B cell (primary cell): ENCODE data around the gene NHLRC1. TPM values are rescaled to one million over a fixed set of nuclear protein-coding genes. Genes with fewer than 3 reads are reported as not detected.

Experiments
- ATAC-seq: fragments of 200-7000 bp; cut with Tn5 transposase; one replicate; pipeline ENCODE4 v1.10.0; 2021; ENCODE audit warnings: low read depth, mild to moderate bottlenecking, moderate number of reproducible peaks, moderate library complexity
- CTCF ChIA-PET: fragments of 350-600 bp; sonication (Branson Sonifier 250); formaldehyde crosslinking; loops from one replicate; lab custom pipeline; 2021; ENCODE audit warnings: antibody characterized with exemption, inconsistent platforms; lab: Charles Lee
- POLR2A ChIA-PET: fragments of 350-600 bp; sonication (Branson Sonifier 250); formaldehyde crosslinking; loops from one replicate; lab custom pipeline; 2021; ENCODE audit warnings: antibody characterized with exemption; lab: Charles Lee
- DNase-seq: peaks from one replicate; pipeline ENCODE4 v3.0.0; 2013
- H2AFZ ChIP-seq: 2 replicates; pipeline ENCODE4 v1.6.1; 2012; ENCODE audit warnings: mild to moderate bottlenecking, low read depth, low read length; ENCODE audit not compliant: insufficient read depth, poor library complexity, severe bottlenecking
- H3K27ac ChIP-seq, 2 donors: 1 replicate in 1 of 2; 2 replicates in 1 of 2; pipeline ENCODE4 v1.5.1; 2012 to 2013; ENCODE audit warnings: low read length in 2 of 2, mild to moderate bottlenecking in 2 of 2, moderate library complexity in 1 of 2
- H3K27me3 ChIP-seq, 4 experiments: fragments of 200-600 bp in 1 of 4; sonication (generic) in 1 of 4; replicated peaks in 1 of 4; 1 replicate in 2 of 4; 2 replicates in 2 of 4; pipeline versions ENCODE4 v1.6.1 to v1.7.0; 2013 to 2016; ENCODE audit warnings: low read length in 3 of 4, mild to moderate bottlenecking in 2 of 4, mixed read lengths in 1 of 4, moderate library complexity in 1 of 4; ENCODE audit not compliant: insufficient read depth in 4 of 4, control insufficient read depth in 3 of 4; ENCODE audit errors: control extremely low read depth in 1 of 4
- H3K36me3 ChIP-seq, 2 experiments: replicated peaks in 1 of 2; 1 replicate in 1 of 2; 2 replicates in 1 of 2; pipeline versions ENCODE4 v1.6.1 to v1.7.1; 2013; ENCODE audit warnings: low read length in 1 of 2; ENCODE audit not compliant: insufficient read depth in 2 of 2, control insufficient read depth in 1 of 2; ENCODE audit errors: control extremely low read depth in 1 of 2, extremely low read depth in 1 of 2
- H3K4me1 ChIP-seq, 2 donors: fragments of 200-600 bp in 1 of 2; sonication (generic) in 1 of 2; 1 replicate in 1 of 2; 2 replicates in 1 of 2; pipeline versions ENCODE4 v1.5.1 to v1.6.1; 2013 to 2017; ENCODE audit warnings: low read length in 2 of 2; ENCODE audit not compliant: control insufficient read depth in 2 of 2, insufficient read depth in 2 of 2
- H3K4me2 ChIP-seq: replicated peaks from 2 replicates; pipeline ENCODE3; 2012; ENCODE audit warnings: mild to moderate bottlenecking, low read depth, low read length; ENCODE audit not compliant: poor library complexity, severe bottlenecking
- H3K4me3 ChIP-seq, 5 experiments: fragments of 200-600 bp in 1 of 5; sonication (generic) in 1 of 5; 1 replicate in 3 of 5; 2 replicates in 2 of 5; pipeline versions ENCODE4 v1.5.1 to v1.7.0; 2011 to 2016; ENCODE audit warnings: low read length in 4 of 5, mild to moderate bottlenecking in 4 of 5, low read depth in 2 of 5, control low read depth in 1 of 5, moderate library complexity in 1 of 5; ENCODE audit not compliant: insufficient read depth in 1 of 5; ENCODE audit errors: control extremely low read depth in 1 of 5, extremely low read depth in 1 of 5
- H3K79me2 ChIP-seq: fragments of 200-600 bp; sonication (generic); one replicate; pipeline ENCODE4 v1.6.0; 2016; ENCODE audit warnings: low read length; ENCODE audit not compliant: control insufficient read depth, insufficient read depth
- H3K9ac ChIP-seq: fragments of 200-600 bp; sonication (generic); 2 replicates; pipeline ENCODE4 v1.6.1; 2017; ENCODE audit warnings: mild to moderate bottlenecking, low read length, moderate library complexity
- H3K9me3 ChIP-seq, 3 donors: one replicate each; pipeline versions ENCODE4 v1.6.1 to v1.7.1; 2013; ENCODE audit warnings: low read length in 2 of 3; ENCODE audit not compliant: control insufficient read depth in 2 of 3, insufficient read depth in 1 of 3; ENCODE audit errors: control extremely low read depth in 1 of 3
- H4K20me1 ChIP-seq: 2 replicates; pipeline ENCODE4 v1.6.0; 2012; ENCODE audit warnings: mild to moderate bottlenecking, low read length; ENCODE audit not compliant: insufficient read depth, control insufficient read depth, poor library complexity, severe bottlenecking
- H3K27ac Mint-ChIP-seq: one replicate; pipeline ENCODE4 v1.8.0; 2021; ENCODE audit warnings: mixed read lengths
- H3K27me3 Mint-ChIP-seq: one replicate; pipeline ENCODE4 v1.8.0; 2021; ENCODE audit warnings: mixed read lengths
- H3K4me1 Mint-ChIP-seq: one replicate; pipeline ENCODE4 v1.8.0; 2021; ENCODE audit warnings: mixed read lengths
- H3K4me3 Mint-ChIP-seq: one replicate; pipeline ENCODE4 v1.8.0; 2021; ENCODE audit warnings: mixed read lengths
- H3K9me3 Mint-ChIP-seq: one replicate; pipeline ENCODE4 v1.8.0; 2022; ENCODE audit warnings: mixed read lengths; ENCODE audit not compliant: insufficient read depth
- EZH2 ChIP-seq: IDR thresholded peaks from 2 replicates; pipeline ENCODE4 v1.6.1; 2012; ENCODE audit warnings: borderline replicate concordance, low read depth, mild to moderate bottlenecking, moderate library complexity, low read length; ENCODE audit not compliant: insufficient read depth, poor library complexity, severe bottlenecking
- WGBS: methylation state at CpG from one replicate; pipeline ENCODE4 v1.1.5; 2013; ENCODE audit warnings: missing lambda C conversion rate; ENCODE audit not compliant: insufficient coverage; 5-methylcytosine and 5-hydroxymethylcytosine counted together
- intact Hi-C: fragments of 100-400 bp; cut with micrococcal nuclease; formaldehyde crosslinking; loops from one replicate; pipeline ENCODE4 v1.10.0; 2022
- polyA plus RNA-seq: library from polyadenylated mRNA; depleted of rRNA; stranded (reverse); fragments of >200 nt; gene quantifications from 2 replicates; pipeline ENCODE4 v1.2.3, GENCODE V29; 2012
- total RNA-seq, 2 donors: library from RNA; stranded (reverse); fragments of 120-200 nt in 1 of 2; gene quantifications; 1 replicate in 1 of 2; 2 replicates in 1 of 2; pipeline versions ENCODE4 v1.2.3 to v1.2.4, GENCODE V29; 2013 to 2022
- TF ChIP-seq, protein P1 (sequence below): fragments of 200-600 bp; IDR thresholded peaks from one replicate; pipeline ENCODE4 v1.8.0; 2022; ENCODE audit warnings: antibody characterized with exemption, mild to moderate bottlenecking

Gene NHLRC1
- total and polyA plus RNA-seq, 2 donors (not counting 1 experiment from before 2014, with no cell fraction given): 0.31 to 1.0 TPM

DNA sequence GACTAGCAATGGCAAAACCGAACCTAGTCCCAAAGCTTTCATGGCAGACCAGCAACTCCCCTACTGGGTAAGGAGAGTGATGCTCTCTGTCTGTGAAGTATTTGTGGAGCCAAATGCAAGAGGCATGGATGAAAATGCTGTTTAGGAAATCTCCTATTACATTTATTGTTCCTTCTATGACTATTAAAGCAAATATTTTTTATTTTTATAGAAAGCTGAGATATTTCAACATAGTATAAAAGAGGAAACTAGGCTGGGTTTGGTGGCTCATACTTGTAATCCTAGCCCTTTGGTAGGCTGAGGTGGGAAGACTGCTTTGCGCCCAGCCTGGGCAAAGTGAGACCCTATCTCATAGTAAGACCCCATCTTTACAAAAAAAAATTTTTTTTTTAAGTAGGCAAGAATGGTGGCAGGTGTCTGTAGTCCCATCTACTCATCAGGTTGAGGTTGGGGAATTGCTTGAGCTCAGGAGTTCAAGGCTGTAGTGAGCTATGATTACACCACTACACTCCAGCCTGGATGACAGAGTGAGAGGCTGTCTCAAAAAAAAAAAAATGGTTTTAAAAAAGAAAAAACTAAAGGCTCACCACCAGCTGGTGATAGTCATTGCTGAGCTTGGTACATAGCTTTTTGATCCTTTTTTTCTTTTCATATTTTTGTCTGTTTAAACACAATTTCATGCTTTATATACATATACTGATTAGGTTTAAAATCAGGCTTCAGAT is 44.0 kb upstream of the NHLRC1 start:
- no peaks in the 10 kb centered on the region for H3K9me3 Mint-ChIP-seq
- peaks cover 0 to 5% (median 2%) of the 10 kb centered on the region in 3 donors for H3K9me3 ChIP-seq
- no peaks in the 10 kb centered on the region for H3K27me3 ChIP-seq
- TF ChIP-seq, protein P1, sequence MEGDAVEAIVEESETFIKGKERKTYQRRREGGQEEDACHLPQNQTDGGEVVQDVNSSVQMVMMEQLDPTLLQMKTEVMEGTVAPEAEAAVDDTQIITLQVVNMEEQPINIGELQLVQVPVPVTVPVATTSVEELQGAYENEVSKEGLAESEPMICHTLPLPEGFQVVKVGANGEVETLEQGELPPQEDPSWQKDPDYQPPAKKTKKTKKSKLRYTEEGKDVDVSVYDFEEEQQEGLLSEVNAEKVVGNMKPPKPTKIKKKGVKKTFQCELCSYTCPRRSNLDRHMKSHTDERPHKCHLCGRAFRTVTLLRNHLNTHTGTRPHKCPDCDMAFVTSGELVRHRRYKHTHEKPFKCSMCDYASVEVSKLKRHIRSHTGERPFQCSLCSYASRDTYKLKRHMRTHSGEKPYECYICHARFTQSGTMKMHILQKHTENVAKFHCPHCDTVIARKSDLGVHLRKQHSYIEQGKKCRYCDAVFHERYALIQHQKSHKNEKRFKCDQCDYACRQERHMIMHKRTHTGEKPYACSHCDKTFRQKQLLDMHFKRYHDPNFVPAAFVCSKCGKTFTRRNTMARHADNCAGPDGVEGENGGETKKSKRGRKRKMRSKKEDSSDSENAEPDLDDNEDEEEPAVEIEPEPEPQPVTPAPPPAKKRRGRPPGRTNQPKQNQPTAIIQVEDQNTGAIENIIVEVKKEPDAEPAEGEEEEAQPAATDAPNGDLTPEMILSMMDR: no peak
- TF ChIP-seq EZH2: no peak
- H3K4me3 ChIP-seq: no peak overlapping the region
- DNase-seq (no peak), ATAC-seq (no peak)
- peaks cover 6% of the 10 kb centered on the region for H3K79me2 ChIP-seq
- intact Hi-C loops: no loop called here
- H3K4me3 Mint-ChIP-seq: no peak overlapping the region
- no peaks in the 10 kb centered on the region for H3K4me1 ChIP-seq
- H4K20me1 ChIP-seq: no peaks in the 10 kb centered on the region
- no peak overlapping the region for H3K27ac ChIP-seq
- H3K4me1 Mint-ChIP-seq: no peaks in the 10 kb centered on the region
- POLR2A ChIA-PET: no interaction called here
- H3K27me3 Mint-ChIP-seq: no peaks in the 10 kb centered on the region
- no peak overlapping the region for H3K4me2 ChIP-seq
- no peak overlapping the region for H3K9ac ChIP-seq
- H2AFZ ChIP-seq: no peak overlapping the region
- no CpG with 5 or more reads among the region's 2 CpGs for WGBS
- CTCF ChIA-PET: interaction anchor here (0.7 kb wide), 1 partner anchor 1542 kb away, joined by 3 read pairs; no protein-coding TSS in a partner anchor
- peaks cover 24 to 54% of the 10 kb centered on the region in 2 experiments for H3K36me3 ChIP-seq
- H3K27ac Mint-ChIP-seq: no peak overlapping the region

DNA sequence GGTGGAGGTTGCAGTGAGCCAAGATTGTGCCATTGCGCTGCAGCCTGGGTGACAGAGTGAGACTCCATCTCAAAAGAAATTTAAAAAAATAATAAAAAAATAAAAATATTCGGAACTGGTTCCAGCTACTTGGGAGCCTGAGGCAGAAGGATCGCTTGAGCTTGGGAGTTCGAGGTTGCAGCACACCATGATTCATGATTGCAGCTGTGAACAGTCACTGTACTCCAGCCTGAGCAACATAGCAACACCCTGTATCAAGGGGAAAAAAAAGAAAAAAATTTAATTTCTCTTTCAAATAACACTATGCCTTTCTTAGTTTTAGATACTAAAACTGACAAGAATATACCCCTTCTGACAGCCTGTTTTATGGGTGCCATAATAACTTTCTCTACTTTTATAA is 43.3 kb upstream of the NHLRC1 start:
- no peak for TF ChIP-seq EZH2
- TF ChIP-seq, protein P1: no peak
- H3K9me3 Mint-ChIP-seq: no peaks in the 10 kb centered on the region
- POLR2A ChIA-PET: no interaction called here
- Histone ChIP-seq H3K4me3 (no peak overlapping the region), H2AFZ (no peak overlapping the region), H3K9me3 (peaks cover 0 to 5% (median 2%) of the 10 kb centered on the region in 3 donors), H3K4me1 (no peaks in the 10 kb centered on the region), H3K4me2 (no peak overlapping the region), H4K20me1 (no peaks in the 10 kb centered on the region), H3K36me3 (peaks cover 21 to 58% of the 10 kb centered on the region in 2 experiments), H3K27me3 (no peaks in the 10 kb centered on the region), H3K79me2 (peaks cover 11% of the 10 kb centered on the region), H3K9ac (no peak overlapping the region), H3K27ac (no peak overlapping the region)
- no peak overlapping the region for H3K27ac Mint-ChIP-seq
- CTCF ChIA-PET: no interaction called here
- WGBS: no CpG with 5 or more reads among the region's 4 CpGs
- no peaks in the 10 kb centered on the region for H3K4me1 Mint-ChIP-seq
- H3K4me3 Mint-ChIP-seq: no peak overlapping the region
- H3K27me3 Mint-ChIP-seq: no peaks in the 10 kb centered on the region
- no peak for ATAC-seq
- intact Hi-C loops: no loop called here
- DNase-seq: no peak
